ENCODE measurements around the gene KCNG4. TPM values are rescaled to one million over a fixed set of nuclear protein-coding genes. Genes with fewer than 3 reads are reported as not detected.

The KCNG4 gene, protein sequence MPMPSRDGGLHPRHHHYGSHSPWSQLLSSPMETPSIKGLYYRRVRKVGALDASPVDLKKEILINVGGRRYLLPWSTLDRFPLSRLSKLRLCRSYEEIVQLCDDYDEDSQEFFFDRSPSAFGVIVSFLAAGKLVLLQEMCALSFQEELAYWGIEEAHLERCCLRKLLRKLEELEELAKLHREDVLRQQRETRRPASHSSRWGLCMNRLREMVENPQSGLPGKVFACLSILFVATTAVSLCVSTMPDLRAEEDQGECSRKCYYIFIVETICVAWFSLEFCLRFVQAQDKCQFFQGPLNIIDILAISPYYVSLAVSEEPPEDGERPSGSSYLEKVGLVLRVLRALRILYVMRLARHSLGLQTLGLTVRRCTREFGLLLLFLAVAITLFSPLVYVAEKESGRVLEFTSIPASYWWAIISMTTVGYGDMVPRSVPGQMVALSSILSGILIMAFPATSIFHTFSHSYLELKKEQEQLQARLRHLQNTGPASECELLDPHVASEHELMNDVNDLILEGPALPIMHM
- total RNA-seq: not detected
- polyA plus RNA-seq (ENCODE audit: insufficient read depth, low read depth, low replicate concordance): not detected
- long read RNA-seq, donor 1: 0 reads
- long read RNA-seq, donor 2: 0 reads
- long read RNA-seq, donor 3: 0 reads
- long read RNA-seq, donor 4: 0 reads
- long read RNA-seq, donor 5: 0 reads
- long read RNA-seq, donor 6: 0 reads
- long read RNA-seq, donor 7: 0 reads
- long read RNA-seq, donor 8: 0 reads
- long read RNA-seq, donor 9: 0 reads
- long read RNA-seq, donor 10: 0 reads

GRCh38 chr16:84239909-84240308 is at the start of gene KCNG4:
KCNG4 (minus strand) TSS chr16:84240012; CDS start chr16:84237485, 2,527 bp downstream.
- peak in 1 of 5 donors; percentile 41 for DNase-seq
- H3K9me3 ChIP-seq (ENCODE audit: control insufficient read depth in 2 of 3, insufficient read depth in 1 of 3, low read length in 3 of 3): no peaks in the 10 kb centered on the region
- no peaks in the 10 kb centered on the region for H3K36me3 ChIP-seq (ENCODE audit: control insufficient read depth in 2 of 3, insufficient read depth in 3 of 3, low read length in 3 of 3)
- no peaks in the 10 kb centered on the region for H3K4me1 ChIP-seq (ENCODE audit: control insufficient read depth in 2 of 3, insufficient read depth in 2 of 3, low read depth in 1 of 3, low read length in 3 of 3)
- intact Hi-C loops (cut with DNase I): no loop called here
- TF ChIP-seq, protein P1, sequence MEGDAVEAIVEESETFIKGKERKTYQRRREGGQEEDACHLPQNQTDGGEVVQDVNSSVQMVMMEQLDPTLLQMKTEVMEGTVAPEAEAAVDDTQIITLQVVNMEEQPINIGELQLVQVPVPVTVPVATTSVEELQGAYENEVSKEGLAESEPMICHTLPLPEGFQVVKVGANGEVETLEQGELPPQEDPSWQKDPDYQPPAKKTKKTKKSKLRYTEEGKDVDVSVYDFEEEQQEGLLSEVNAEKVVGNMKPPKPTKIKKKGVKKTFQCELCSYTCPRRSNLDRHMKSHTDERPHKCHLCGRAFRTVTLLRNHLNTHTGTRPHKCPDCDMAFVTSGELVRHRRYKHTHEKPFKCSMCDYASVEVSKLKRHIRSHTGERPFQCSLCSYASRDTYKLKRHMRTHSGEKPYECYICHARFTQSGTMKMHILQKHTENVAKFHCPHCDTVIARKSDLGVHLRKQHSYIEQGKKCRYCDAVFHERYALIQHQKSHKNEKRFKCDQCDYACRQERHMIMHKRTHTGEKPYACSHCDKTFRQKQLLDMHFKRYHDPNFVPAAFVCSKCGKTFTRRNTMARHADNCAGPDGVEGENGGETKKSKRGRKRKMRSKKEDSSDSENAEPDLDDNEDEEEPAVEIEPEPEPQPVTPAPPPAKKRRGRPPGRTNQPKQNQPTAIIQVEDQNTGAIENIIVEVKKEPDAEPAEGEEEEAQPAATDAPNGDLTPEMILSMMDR (IDR thresholded peaks at IDR 0.05; ENCODE audit: borderline replicate concordance, extremely low read depth, insufficient read depth): no peak
- H3K27ac ChIP-seq (ENCODE audit: low read depth in 2 of 2, low read length in 2 of 2): no peak within 1 kb of the TSS
- no peaks in the 10 kb centered on the region for H3K27me3 ChIP-seq (ENCODE audit: control insufficient read depth, insufficient read depth, low read length)
- no peak within 1 kb of the TSS for H3K4me3 ChIP-seq (ENCODE audit: low read length in 3 of 3)
- H3K9ac ChIP-seq (ENCODE audit: low read length in 3 of 3): no peak within 1 kb of the TSS
- FAIRE-seq: no peak

- Histone ChIP-seq H3K9ac (ENCODE audit: low read length in 3 of 3) (no peak overlapping the region), H3K4me1 (ENCODE audit: control insufficient read depth in 2 of 3, insufficient read depth in 2 of 3, low read depth in 1 of 3, low read length in 3 of 3) (peaks cover 0 to 12% (median 8%) of the 10 kb centered on the region in 3 donors), H3K36me3 (ENCODE audit: control insufficient read depth in 2 of 3, insufficient read depth in 3 of 3, low read length in 3 of 3) (no peaks in the 10 kb centered on the region), H3K27me3 (ENCODE audit: control insufficient read depth, insufficient read depth, low read length) (no peaks in the 10 kb centered on the region), H3K27ac (ENCODE audit: low read depth in 2 of 2, low read length in 2 of 2) (no peak overlapping the region), H3K4me3 (ENCODE audit: low read length in 3 of 3) (no peak overlapping the region), H3K9me3 (ENCODE audit: control insufficient read depth in 2 of 3, insufficient read depth in 1 of 3, low read length in 3 of 3) (no peaks in the 10 kb centered on the region)
- intact Hi-C loops (cut with DNase I): no loop called here
- TF ChIP-seq, protein P1 (IDR thresholded peaks at IDR 0.05; ENCODE audit: borderline replicate concordance, extremely low read depth, insufficient read depth): no peak
- FAIRE-seq (no peak), DNase-seq (no peak)
Observed at GRCh38 chr16:84288902-84289301, 49.1 kb upstream of the KCNG4 start.

- peak in 4 of 5 donors; percentile 38 to 96 (median 60) for DNase-seq
- Histone ChIP-seq H3K27ac (ENCODE audit: low read depth in 2 of 2, low read length in 2 of 2) (peak overlapping the region; percentile 59 to 74), H3K9me3 (ENCODE audit: control insufficient read depth in 2 of 3, insufficient read depth in 1 of 3, low read length in 3 of 3) (no peaks in the 10 kb centered on the region), H3K9ac (ENCODE audit: low read length in 3 of 3) (peak overlapping the region in 1 of 3 donors; percentile 36), H3K36me3 (ENCODE audit: control insufficient read depth in 2 of 3, insufficient read depth in 3 of 3, low read length in 3 of 3) (no peaks in the 10 kb centered on the region), H3K4me3 (ENCODE audit: low read length in 3 of 3) (no peak overlapping the region), H3K27me3 (ENCODE audit: control insufficient read depth, insufficient read depth, low read length) (no peaks in the 10 kb centered on the region), H3K4me1 (ENCODE audit: control insufficient read depth in 2 of 3, insufficient read depth in 2 of 3, low read depth in 1 of 3, low read length in 3 of 3) (peaks cover 0 to 19% (median 10%) of the 10 kb centered on the region in 3 donors)
- intact Hi-C loops (cut with DNase I): no loop called here
- TF ChIP-seq, protein P1 (IDR thresholded peaks at IDR 0.05; ENCODE audit: borderline replicate concordance, extremely low read depth, insufficient read depth): no peak
- no peak for FAIRE-seq
Observed at GRCh38 chr16:84286578-84287240, 46.9 kb upstream of the KCNG4 start.
